SK-N-SH (cell line): ENCODE measurements around the gene KRTAP19-2. TPM values are rescaled to one million over a fixed set of nuclear protein-coding genes. Genes with fewer than 3 reads are reported as not detected.

Experiments used
- CTCF ChIA-PET: fragments of 300-600, 350-600 bp; formaldehyde crosslinking; extraction: SDS; loops from one replicate; lab custom pipeline; 2021; lab: Yijun Ruan, JAX
- POLR2A ChIA-PET: fragments of 350-600 bp; sonication (Branson Sonifier 250); formaldehyde crosslinking; extraction: SDS; loops from one replicate; lab custom pipeline; 2020; ENCODE audit warnings: antibody characterized with exemption, inconsistent platforms; lab: Yijun Ruan, JAX
- DNase-seq: peaks from one replicate; pipeline ENCODE4 v3.0.0; 2012
- H2AFZ ChIP-seq: fragments of 200-600 bp; sonication (generic); 2 replicates; pipeline ENCODE4 v1.8.1; 2016; ENCODE audit warnings: antibody characterized with exemption, mild to moderate bottlenecking, low read depth
- H3F3A ChIP-seq: fragments of 200-600 bp; sonication (generic); replicated peaks from 2 replicates; pipeline ENCODE3; 2016; ENCODE audit warnings: antibody characterized with exemption, mild to moderate bottlenecking; ENCODE audit not compliant: insufficient read depth
- H3K27ac ChIP-seq, 2 experiments: fragments of 200-500 bp in 1 of 2; fragments of 200-600 bp in 1 of 2; sonication (Bioruptor generic) in 1 of 2; sonication (generic), shearing (Covaris generic) in 1 of 2; 2 replicates each; pipeline versions ENCODE4 v1.5.1 to v1.6.1; 2014 to 2016; ENCODE audit warnings: low read depth in 2 of 2, inconsistent platforms in 1 of 2, low read length in 1 of 2, mild to moderate bottlenecking in 1 of 2, mixed read lengths in 1 of 2
- H3K27me3 ChIP-seq: fragments of 200-600 bp; sonication (generic), shearing (Covaris generic); 2 replicates; pipeline ENCODE4 v1.6.1; 2016; ENCODE audit warnings: mixed run types; ENCODE audit not compliant: insufficient read depth
- H3K36me3 ChIP-seq, 2 experiments: fragments of 200-500 bp in 1 of 2; fragments of 200-600 bp in 1 of 2; sonication (Bioruptor generic) in 1 of 2; sonication (generic) in 1 of 2; replicated peaks in 1 of 2; 2 replicates each; pipeline versions ENCODE3 to v1.5.1; 2014 to 2016; ENCODE audit warnings: low read length in 1 of 2, mild to moderate bottlenecking in 1 of 2; ENCODE audit not compliant: insufficient read depth in 2 of 2, control insufficient read depth in 1 of 2
- H3K4me1 ChIP-seq, 2 experiments: fragments of 200-500 bp in 1 of 2; fragments of 200-600 bp in 1 of 2; sonication (Bioruptor generic) in 1 of 2; sonication (generic), shearing (Covaris generic) in 1 of 2; 2 replicates each; pipeline versions ENCODE4 v1.5.1 to v1.6.1; 2014 to 2016; ENCODE audit warnings: low read depth in 1 of 2, low read length in 1 of 2, mixed run types in 1 of 2; ENCODE audit not compliant: insufficient read depth in 2 of 2, control insufficient read depth in 1 of 2
- H3K4me2 ChIP-seq: fragments of 200-600 bp; sonication (generic), shearing (Covaris generic); 2 replicates; pipeline ENCODE4 v1.6.1; 2017; ENCODE audit warnings: mixed run types
- H3K4me3 ChIP-seq, 2 experiments: fragments of 200-500 bp in 1 of 2; fragments of 200-600 bp in 1 of 2; sonication (Bioruptor generic) in 1 of 2; sonication (generic), shearing (Covaris generic) in 1 of 2; 2 replicates each; pipeline versions ENCODE4 v1.5.1 to v1.8.1; 2014 to 2016; ENCODE audit warnings: low read depth in 2 of 2, inconsistent platforms in 1 of 2, low read length in 1 of 2, mild to moderate bottlenecking in 1 of 2, mixed read lengths in 1 of 2, moderate library complexity in 1 of 2
- H3K79me2 ChIP-seq: fragments of 200-600 bp; sonication (generic); 2 replicates; pipeline ENCODE4 v1.8.1; 2017; ENCODE audit warnings: mild to moderate bottlenecking; ENCODE audit not compliant: insufficient read depth
- H3K9ac ChIP-seq: fragments of 200-600 bp; sonication (generic); 2 replicates; pipeline ENCODE4 v1.6.1; 2017; ENCODE audit warnings: mixed run types
- H3K9me2 ChIP-seq: fragments of 200-600 bp; sonication (generic); 2 replicates; pipeline ENCODE4 v1.6.1; 2017; ENCODE audit warnings: mixed run types
- H3K9me3 ChIP-seq: fragments of 200-600 bp; sonication (generic); 2 replicates; pipeline ENCODE4 v1.6.1; 2017; ENCODE audit warnings: mixed run types, mild to moderate bottlenecking, moderate library complexity
- H4K20me1 ChIP-seq: fragments of 200-600 bp; sonication (generic); 2 replicates; pipeline ENCODE4 v1.6.1; 2017; ENCODE audit warnings: mild to moderate bottlenecking, mixed run types; ENCODE audit not compliant: insufficient read depth
- CHD2 ChIP-seq: fragments of 150-350 bp; IDR thresholded peaks from 2 replicates; pipeline ENCODE4 v1.6.1; 2018; ENCODE audit warnings: low read length; ENCODE audit not compliant: partially characterized antibody
- EP300 ChIP-seq, 2 experiments: IDR thresholded peaks; 2 replicates each; pipeline versions ENCODE4 v1.4.0 to v1.6.1; 2012; ENCODE audit warnings: borderline replicate concordance in 1 of 2, low read depth in 1 of 2, low read length in 1 of 2
- FOXM1 ChIP-seq: IDR thresholded peaks from 2 replicates; pipeline ENCODE4 v1.4.0; 2012; ENCODE audit warnings: low read depth, mild to moderate bottlenecking
- GABPA ChIP-seq: IDR thresholded peaks from 2 replicates; pipeline ENCODE4 v1.4.0; 2012; ENCODE audit warnings: low read depth, mild to moderate bottlenecking
- GATA2 ChIP-seq: sonication (generic); formaldehyde crosslinking; IDR thresholded peaks from 2 replicates; pipeline ENCODE4 v1.5.0; 2020; ENCODE audit warnings: mild to moderate bottlenecking, missing genetic modification reagents
- IRF3 ChIP-seq: fragments of 150-350 bp; IDR thresholded peaks from 2 replicates; pipeline ENCODE4 v1.6.1; 2016; ENCODE audit warnings: mild to moderate bottlenecking, low read depth, low read length
- MAX ChIP-seq: IDR thresholded peaks from 2 replicates; pipeline ENCODE4 v1.4.0; 2012; ENCODE audit warnings: low read depth
- NFIC ChIP-seq: IDR thresholded peaks from 2 replicates; pipeline ENCODE4 v1.4.0; 2012; ENCODE audit warnings: borderline replicate concordance
- NRF1 ChIP-seq: IDR thresholded peaks from 2 replicates; pipeline ENCODE4 v1.6.1; 2012; ENCODE audit warnings: low read depth, mild to moderate bottlenecking, low read length
- PBX3 ChIP-seq: IDR thresholded peaks from 2 replicates; pipeline ENCODE4; 2012
- RAD21 ChIP-seq: IDR thresholded peaks from 2 replicates; pipeline ENCODE4 v1.6.1; 2012; ENCODE audit warnings: mild to moderate bottlenecking, low read length
- REST ChIP-seq: IDR thresholded peaks from 2 replicates; pipeline ENCODE4 v1.6.1; 2012; ENCODE audit warnings: mild to moderate bottlenecking, low read depth, low read length, moderate library complexity
- RFX5 ChIP-seq: IDR thresholded peaks from 2 replicates; pipeline ENCODE4 v1.6.1; 2012; ENCODE audit warnings: mild to moderate bottlenecking, improper control_type of control experiment, low read length
- SIN3A ChIP-seq: IDR thresholded peaks from 2 replicates; pipeline ENCODE4 v1.6.1; 2012; ENCODE audit warnings: low read depth, mild to moderate bottlenecking, low read length, moderate library complexity, borderline replicate concordance
- SMC3 ChIP-seq: IDR thresholded peaks from 2 replicates; pipeline ENCODE4 v1.6.1; 2012; ENCODE audit warnings: low read depth, low read length, improper control_type of control experiment
- YY1 ChIP-seq: IDR thresholded peaks from 2 replicates; pipeline ENCODE4 v1.4.0; 2012; ENCODE audit warnings: low read depth, mild to moderate bottlenecking
- WGBS: methylation state at CpG from one replicate; pipeline ENCODE4 v1.1.6; 2017; ENCODE audit warnings: low lambda C conversion rate; 5-methylcytosine and 5-hydroxymethylcytosine counted together
- polyA plus RNA-seq, 3 experiments: library from polyadenylated mRNA; depleted of rRNA; stranded (reverse); fragments of >200 nt; gene quantifications; 2 replicates each; pipeline ENCODE4 v1.2.3, GENCODE V29; 2012

KRTAP19-2 gene
- polyA plus RNA-seq, 1 of the 3 experiments (the other 2 are of a cell fraction) = not detected

GRCh38 chr21:30480145-30480544 is 7.1 kb downstream of the KRTAP19-2 start, which contains the start of gene KRTAP19-1:
Gene KRTAP19-1 (minus strand): TSS chr21:30480367. CDS start chr21:30480317, 50 bp downstream.
- no peak for DNase-seq
- POLR2A ChIA-PET = no interaction called here

More at GRCh38 chr21:30480145-30480544, 7.1 kb downstream of the KRTAP19-2 start, which contains the start of gene KRTAP19-1:
- H3K36me3 ChIP-seq = no peaks in the 10 kb centered on the region
- H3K9me3 ChIP-seq = peaks cover 3% of the 10 kb centered on the region; the same call in 1 of the 2 replicates
- H3K27ac ChIP-seq = no peak within 1 kb of the TSS
- CTCF ChIA-PET = interaction anchor here (0.6 kb wide), 2 partner anchors 16 to 471 kb away, joined by 4 read pairs; no protein-coding TSS in a partner anchor
- TF ChIP-seq MAX = no peak
- TF ChIP-seq SIN3A = no peak
- no peak for TF ChIP-seq YY1
- TF ChIP-seq NRF1 = no peak
- no peak for TF ChIP-seq RFX5
- no peak for TF ChIP-seq SMC3
- no peak for TF ChIP-seq FOXM1
- no peak for TF ChIP-seq CHD2
- TF ChIP-seq NFIC = no peak
- no peak for TF ChIP-seq GABPA
- no peak for TF ChIP-seq REST
- no peak for TF ChIP-seq IRF3
- no peak for TF ChIP-seq PBX3
- TF ChIP-seq EP300 (IDR thresholded peaks at IDR 0.05; ENCODE audit: borderline replicate concordance in 1 of 2, low read depth in 1 of 2, low read length in 1 of 2) = no peak
- no peak for TF ChIP-seq RAD21
- TF ChIP-seq GATA2 (CRISPR knock-in tag) = no peak
- WGBS = 0% methylated on average over 4 of the region's 7 CpGs
- no peak within 1 kb of the TSS for H2AFZ ChIP-seq
- no peaks in the 10 kb centered on the region for H3K27me3 ChIP-seq
- H3K9ac ChIP-seq = no peak within 1 kb of the TSS
- H3F3A ChIP-seq = no peaks in the 10 kb centered on the region
- no peaks in the 10 kb centered on the region for H4K20me1 ChIP-seq
- H3K79me2 ChIP-seq = no peaks in the 10 kb centered on the region
- no peak within 1 kb of the TSS for H3K4me3 ChIP-seq
- no peaks in the 10 kb centered on the region for H3K9me2 ChIP-seq
- H3K4me1 ChIP-seq = no peaks in the 10 kb centered on the region
- H3K4me2 ChIP-seq = no peak within 1 kb of the TSS
